OCI-LY3 (cell line): ENCODE data around the gene CECR2.

Experiments used
- H2AFZ ChIP-seq: fragments of 200-600, 300-600 bp; shearing (Covaris generic); 2 replicates; pipeline ENCODE4 v1.6.0; 2014; ENCODE audit warnings: antibody characterized with exemption, low read depth, low read length
- H3K27ac ChIP-seq: fragments of 200-600, 300-600 bp; sonication (generic); 2 replicates; pipeline ENCODE4 v1.5.1; 2014; ENCODE audit warnings: mild to moderate bottlenecking, low read length, moderate library complexity, mixed read lengths
- H3K27me3 ChIP-seq: fragments of 200-600, 300-600 bp; sonication (generic); 2 replicates; pipeline ENCODE4 v1.6.1; 2014; ENCODE audit warnings: low read depth, low read length, mixed read lengths
- H3K36me3 ChIP-seq: fragments of 200-600, 300-600 bp; sonication (generic); replicated peaks from 2 replicates; pipeline ENCODE3; 2014; ENCODE audit warnings: low read depth, low read length, mixed read lengths
- H3K4me1 ChIP-seq: fragments of 300-600, 200-600 bp; sonication (generic); 2 replicates; pipeline ENCODE4 v1.6.1; 2014; ENCODE audit warnings: low read length, mixed read lengths
- H3K4me2 ChIP-seq: fragments of 200-600, 300-600 bp; sonication (generic); 2 replicates; pipeline ENCODE4 v1.6.1; 2014; ENCODE audit warnings: low read length, mixed read lengths
- H3K4me3 ChIP-seq: fragments of 300-600, 200-600 bp; sonication (generic); 2 replicates; pipeline ENCODE4 v1.5.1; 2014; ENCODE audit warnings: antibody characterized with exemption, mild to moderate bottlenecking, low read length, moderate library complexity
- H3K79me2 ChIP-seq: fragments of 300-600, 200-600 bp; shearing (Covaris generic); 2 replicates; pipeline ENCODE4 v1.6.1; 2014; ENCODE audit warnings: mild to moderate bottlenecking, low read length, mixed read lengths
- H3K9ac ChIP-seq: fragments of 300-600, 200-600 bp; shearing (Covaris generic); 2 replicates; pipeline ENCODE4 v1.6.0; 2014; ENCODE audit warnings: mild to moderate bottlenecking, low read length, moderate library complexity
- H3K9me3 ChIP-seq: fragments of 200-600, 300-600 bp; shearing (Covaris generic); 2 replicates; pipeline ENCODE4 v1.6.1; 2014; ENCODE audit warnings: low read length, mixed read lengths; ENCODE audit not compliant: insufficient read depth
- H4K20me1 ChIP-seq: fragments of 200-600, 300-600 bp; sonication (generic); 2 replicates; pipeline ENCODE4 v1.6.1; 2016; ENCODE audit warnings: low read length, mixed read lengths; ENCODE audit not compliant: insufficient read depth
- EZH2phosphoT487 ChIP-seq: fragments of 200-600 bp; shearing (Covaris generic); IDR thresholded peaks from 2 replicates; pipeline ENCODE4 v1.6.1; 2018; ENCODE audit warnings: antibody characterized with exemption, mixed run types, low read depth
- TF ChIP-seq, protein P1 (sequence below): fragments of 200-600, 300-600 bp; sonication (generic); IDR thresholded peaks from 2 replicates; pipeline ENCODE4 v1.5.1; 2014; ENCODE audit warnings: antibody characterized with exemption, low read length, low read depth

CECR2 gene

DNA sequence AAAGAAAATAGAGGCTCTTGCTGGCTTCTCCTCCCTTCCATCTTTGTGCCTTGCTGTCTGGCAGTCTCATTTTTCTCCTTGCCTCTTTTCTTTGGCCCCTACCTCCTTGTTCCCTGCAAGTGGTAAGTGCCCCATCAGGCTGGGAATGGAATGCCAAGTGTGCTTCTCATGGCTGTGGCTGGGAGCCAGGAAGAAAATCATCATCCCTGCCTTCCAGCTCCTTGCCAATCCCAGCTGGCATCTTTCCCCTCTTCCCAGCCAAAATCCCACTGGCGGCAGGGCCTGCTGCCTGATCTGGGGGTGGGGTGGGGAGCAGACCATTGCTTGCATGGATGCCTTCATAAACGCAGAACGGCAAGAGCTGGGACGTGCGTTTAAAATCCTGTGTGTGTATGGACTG lies 167.0 kb downstream of the CECR2 start:
- Histone ChIP-seq H3K27me3 (no peaks in the 10 kb centered on the region), H3K4me3 (no peak overlapping the region), H2AFZ (no peak overlapping the region), H3K79me2 (no peaks in the 10 kb centered on the region), H4K20me1 (no peaks in the 10 kb centered on the region), H3K4me1 (no peaks in the 10 kb centered on the region), H3K36me3 (no peaks in the 10 kb centered on the region), H3K9me3 (no peaks in the 10 kb centered on the region), H3K27ac (no peak overlapping the region), H3K4me2 (no peak overlapping the region), H3K9ac (no peak overlapping the region)
- TF ChIP-seq, protein P1, sequence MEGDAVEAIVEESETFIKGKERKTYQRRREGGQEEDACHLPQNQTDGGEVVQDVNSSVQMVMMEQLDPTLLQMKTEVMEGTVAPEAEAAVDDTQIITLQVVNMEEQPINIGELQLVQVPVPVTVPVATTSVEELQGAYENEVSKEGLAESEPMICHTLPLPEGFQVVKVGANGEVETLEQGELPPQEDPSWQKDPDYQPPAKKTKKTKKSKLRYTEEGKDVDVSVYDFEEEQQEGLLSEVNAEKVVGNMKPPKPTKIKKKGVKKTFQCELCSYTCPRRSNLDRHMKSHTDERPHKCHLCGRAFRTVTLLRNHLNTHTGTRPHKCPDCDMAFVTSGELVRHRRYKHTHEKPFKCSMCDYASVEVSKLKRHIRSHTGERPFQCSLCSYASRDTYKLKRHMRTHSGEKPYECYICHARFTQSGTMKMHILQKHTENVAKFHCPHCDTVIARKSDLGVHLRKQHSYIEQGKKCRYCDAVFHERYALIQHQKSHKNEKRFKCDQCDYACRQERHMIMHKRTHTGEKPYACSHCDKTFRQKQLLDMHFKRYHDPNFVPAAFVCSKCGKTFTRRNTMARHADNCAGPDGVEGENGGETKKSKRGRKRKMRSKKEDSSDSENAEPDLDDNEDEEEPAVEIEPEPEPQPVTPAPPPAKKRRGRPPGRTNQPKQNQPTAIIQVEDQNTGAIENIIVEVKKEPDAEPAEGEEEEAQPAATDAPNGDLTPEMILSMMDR, result no peak
- TF ChIP-seq EZH2phosphoT487, result no peak

DNA sequence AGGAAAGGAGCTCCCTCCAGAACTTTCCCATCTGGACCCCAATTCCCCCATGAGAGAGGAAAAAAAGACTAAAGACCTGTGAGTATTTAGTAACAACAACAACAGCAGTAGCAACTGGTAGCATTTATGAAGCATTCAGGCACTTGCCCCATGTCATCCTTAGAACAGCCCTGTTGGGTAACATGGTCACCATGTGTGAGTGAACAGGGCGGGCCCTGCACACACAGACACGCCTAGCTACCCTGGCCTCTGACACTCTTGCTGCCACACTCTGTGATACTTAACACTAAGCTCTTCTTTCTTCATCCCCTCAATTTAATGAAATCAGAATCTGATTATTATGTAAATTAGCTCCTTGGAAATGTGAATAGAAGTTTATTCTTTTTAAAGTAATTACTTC lies 167.9 kb downstream of the CECR2 start:
- Histone ChIP-seq H3K79me2 (no peaks in the 10 kb centered on the region), H3K4me1 (no peaks in the 10 kb centered on the region), H3K4me2 (no peak overlapping the region), H3K9me3 (no peaks in the 10 kb centered on the region), H3K9ac (no peak overlapping the region), H3K36me3 (no peaks in the 10 kb centered on the region), H3K27ac (no peak overlapping the region), H3K27me3 (no peaks in the 10 kb centered on the region), H3K4me3 (no peak overlapping the region), H2AFZ (no peak overlapping the region), H4K20me1 (no peaks in the 10 kb centered on the region)
- TF ChIP-seq EZH2phosphoT487, result no peak
- TF ChIP-seq, protein P1, result no peak

DNA sequence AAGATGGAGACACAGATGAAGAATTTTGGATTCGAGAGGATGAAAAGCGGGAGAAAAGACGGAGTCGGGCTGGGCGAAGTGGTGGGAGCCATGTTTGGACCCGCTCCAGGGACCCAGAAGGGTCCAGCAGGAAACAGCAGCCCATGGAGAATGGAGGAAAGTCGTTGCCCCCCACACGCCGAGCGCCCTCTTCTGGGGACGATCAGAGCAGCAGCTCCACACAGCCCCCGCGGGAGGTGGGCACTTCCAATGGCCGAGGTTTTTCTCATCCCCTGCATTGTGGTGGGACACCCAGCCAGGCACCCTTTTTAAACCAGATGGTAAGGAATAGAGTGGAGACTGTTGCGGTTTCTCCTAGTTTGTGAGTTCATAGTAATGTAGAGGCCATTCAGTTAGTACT lies 171.2 kb downstream of the CECR2 start:
- Histone ChIP-seq H3K4me3 (no peak overlapping the region), H3K79me2 (no peaks in the 10 kb centered on the region), H3K9me3 (no peaks in the 10 kb centered on the region), H2AFZ (no peak overlapping the region), H3K27ac (no peak overlapping the region), H4K20me1 (no peaks in the 10 kb centered on the region), H3K4me2 (no peak overlapping the region), H3K4me1 (no peaks in the 10 kb centered on the region), H3K36me3 (no peaks in the 10 kb centered on the region), H3K9ac (no peak overlapping the region), H3K27me3 (no peaks in the 10 kb centered on the region)
- no peak for TF ChIP-seq EZH2phosphoT487
- TF ChIP-seq, protein P1, result peak; percentile 46

DNA sequence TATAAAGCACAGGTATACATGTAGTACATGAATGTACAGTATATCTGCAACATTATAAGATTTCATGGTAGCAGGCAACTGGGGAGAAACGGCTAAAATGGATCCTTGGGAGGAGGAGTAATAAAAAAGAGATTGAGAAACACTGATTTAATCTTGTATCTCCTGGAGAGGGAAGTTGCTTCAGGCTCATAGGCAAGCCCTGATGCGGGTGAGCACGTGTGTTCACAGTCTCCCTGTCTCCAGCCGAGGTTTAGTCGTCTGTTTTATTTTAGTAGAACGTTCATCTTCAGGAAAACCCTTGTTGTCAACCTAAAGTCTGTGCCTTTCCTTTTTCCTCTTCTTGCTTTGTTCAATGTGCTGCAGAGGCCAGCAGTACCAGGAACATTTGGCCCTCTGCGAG lies 172.2 kb downstream of the CECR2 start:
- H3K27ac ChIP-seq, result no peak overlapping the region
- no peak overlapping the region for H3K4me2 ChIP-seq
- no peaks in the 10 kb centered on the region for H3K4me1 ChIP-seq
- H2AFZ ChIP-seq, result no peak overlapping the region
- no peaks in the 10 kb centered on the region for H3K9me3 ChIP-seq
- H3K36me3 ChIP-seq, result no peaks in the 10 kb centered on the region
- H3K4me3 ChIP-seq, result no peak overlapping the region
- TF ChIP-seq, protein P1, result no peak
- TF ChIP-seq EZH2phosphoT487, result no peak
- H3K27me3 ChIP-seq, result no peaks in the 10 kb centered on the region
- no peak overlapping the region for H3K9ac ChIP-seq
- H4K20me1 ChIP-seq, result no peaks in the 10 kb centered on the region
- no peaks in the 10 kb centered on the region for H3K79me2 ChIP-seq
